Transverse colon (tissue), 4 donors: ENCODE data around the gene CCDC15. TPM values are rescaled to one million over a fixed set of nuclear protein-coding genes. Genes with fewer than 3 reads are reported as not detected.

Experiments
- DNase-seq: peaks from one replicate; pipeline ENCODE4 v3.0.0-alpha.2; 2019
- H3K27ac ChIP-seq, 4 donors: fragments of 200-600 bp; sonication (generic); 2 replicates each; pipeline ENCODE4 v1.5.1; 2016 to 2018; ENCODE audit warnings: inconsistent platforms in 4 of 4
- H3K27me3 ChIP-seq: fragments of 200-600 bp; sonication (generic); 2 replicates; pipeline ENCODE4 v1.5.1; 2017; ENCODE audit warnings: inconsistent platforms
- H3K36me3 ChIP-seq, 4 donors: fragments of 200-600 bp; sonication (generic); 2 replicates each; pipeline ENCODE4 v1.5.1; 2017 to 2019; ENCODE audit warnings: inconsistent platforms in 4 of 4
- H3K4me1 ChIP-seq, 4 donors: fragments of 200-600 bp; sonication (generic); 2 replicates each; pipeline ENCODE4 v1.5.1; 2017 to 2020; ENCODE audit warnings: inconsistent platforms in 4 of 4
- H3K4me3 ChIP-seq, 4 donors: fragments of 200-600 bp; sonication (generic); 1 replicate in 1 of 4; 2 replicates in 3 of 4; pipeline versions ENCODE4 v1.5.1 to v1.6.1; 2017 to 2019; ENCODE audit warnings: inconsistent platforms in 4 of 4
- H3K9me3 ChIP-seq, 2 donors: fragments of 200-600 bp; sonication (generic); 2 replicates each; pipeline ENCODE4 v1.5.1; 2017 to 2019; ENCODE audit warnings: inconsistent platforms in 2 of 2
- CTCF ChIP-seq, 5 experiments: fragments of 200-600 bp in 3 of 5; fragments of 450-650 bp in 2 of 5; sonication (generic) in 3 of 5; IDR thresholded peaks; 1 replicate in 2 of 5; 2 replicates in 3 of 5; pipeline ENCODE4 v1.5.1; 2016 to 2017; ENCODE audit warnings: antibody characterized with exemption in 5 of 5, inconsistent platforms in 3 of 5, mild to moderate bottlenecking in 2 of 5, moderate library complexity in 1 of 5
- EP300 ChIP-seq: sonication (generic); formaldehyde crosslinking; IDR thresholded peaks from one replicate; pipeline ENCODE4 v1.6.1; 2017; ENCODE audit warnings: antibody characterized with exemption, low read depth
- POLR2A ChIP-seq: fragments of 450-650 bp; IDR thresholded peaks from one replicate; pipeline ENCODE4 v1.6.1; 2016; ENCODE audit warnings: antibody characterized with exemption, mild to moderate bottlenecking, moderate library complexity
- POLR2AphosphoS5 ChIP-seq, 3 donors: sonication (generic); formaldehyde crosslinking; IDR thresholded peaks; one replicate each; pipeline ENCODE4 v1.6.1; 2016; ENCODE audit warnings: antibody characterized with exemption in 3 of 3
- WGBS, 2 donors: methylation state at CpG; one replicate each; pipeline ENCODE4 v1.1.5; 2018; ENCODE audit warnings: low coverage in 1 of 2; 5-methylcytosine and 5-hydroxymethylcytosine counted together
- in situ Hi-C, 4 donors: fragments of 200-750 bp; cut with MboI; loops; one replicate each; pipeline versions ENCODE4 v1.15.0 to v1.15.1; 2017; ENCODE audit warnings: low sequenced_read_pairs in 3 of 4, low pct_ligation_motif_present in 1 of 4, low pct_unique_long_range_greater_than_20kb in 1 of 4
- intact Hi-C: fragments of 100-400 bp; cut with DNase I; formaldehyde crosslinking; loops from one replicate; pipeline ENCODE4 v1.15.1; 2023; ENCODE audit warnings: low total_unique reads
- total RNA-seq, 4 donors: library from RNA; depleted of rRNA; stranded (reverse); fragments of >200 nt; gene quantifications; one replicate each; pipeline ENCODE4 v1.1.0, GENCODE V29; 2016

Gene CCDC15
- total RNA-seq, 4 donors from 2014 or later: 0.64 to 0.82 (median 0.75) TPM; not detected in 1

- DNase-seq: no peak
- Histone ChIP-seq H3K9me3 (no peaks in the 10 kb centered on the region), H3K4me3 (no peak within 1 kb of the TSS), H3K27me3 (no peaks in the 10 kb centered on the region), H3K27ac (no peak within 1 kb of the TSS), H3K4me1 (peaks cover 0 to 2% (median 0%) of the 10 kb centered on the region in 4 donors), H3K36me3 (no peaks in the 10 kb centered on the region)
- in situ Hi-C loops: no loop called here
- 81 to 89% methylated on average over 3 of the region's 3 CpGs for WGBS, 2 donors
- intact Hi-C loops: no loop called here
- TF ChIP-seq POLR2A (no peak), EP300 (no peak), POLR2AphosphoS5 (IDR thresholded peaks at IDR 0.05) (no peak)
These were observed 35.1 kb upstream of the CCDC15 start, which contains the start of gene HEPN1 for GRCh38 chr11:124918950-124919349. Gene HEPN1, plus strand, starts transcription at chr11:124919250.

- H3K36me3 ChIP-seq: no peaks in the 10 kb centered on the region
- H3K4me3 ChIP-seq: no peak overlapping the region
- in situ Hi-C loops (no loop called here), intact Hi-C loops (no loop called here)
- TF ChIP-seq POLR2AphosphoS5 (IDR thresholded peaks at IDR 0.05) (no peak), CTCF (IDR thresholded peaks at IDR 0.05) (no peak), EP300 (no peak), POLR2A (no peak)
- DNase-seq: no peak
- no peaks in the 10 kb centered on the region for H3K9me3 ChIP-seq
- H3K27me3 ChIP-seq: no peaks in the 10 kb centered on the region
- H3K27ac ChIP-seq: no peak overlapping the region
- 92% methylated on average over 2 of the region's 2 CpGs; no CpG with 5 or more reads in 1 of the 2 donors for WGBS, 2 donors
- peaks cover 0 to 2% (median 0%) of the 10 kb centered on the region in 4 donors for H3K4me1 ChIP-seq
These were observed 34.1 kb upstream of the CCDC15 start for GRCh38 chr11:124919898-124920297.

- Histone ChIP-seq H3K4me1 (peaks cover 0 to 2% (median 0%) of the 10 kb centered on the region in 4 donors), H3K36me3 (no peaks in the 10 kb centered on the region), H3K4me3 (no peak overlapping the region), H3K27ac (no peak overlapping the region), H3K27me3 (no peaks in the 10 kb centered on the region), H3K9me3 (no peaks in the 10 kb centered on the region)
- WGBS, 2 donors: 97% methylated on average over 3 of the region's 5 CpGs; no CpG with 5 or more reads in 1 of the 2 donors
- TF ChIP-seq EP300 (no peak), POLR2AphosphoS5 (IDR thresholded peaks at IDR 0.05) (no peak), POLR2A (no peak), CTCF (IDR thresholded peaks at IDR 0.05) (no peak)
- intact Hi-C loops: no loop called here
- in situ Hi-C loops: no loop called here
- no peak for DNase-seq
These were observed 33.6 kb upstream of the CCDC15 start for GRCh38 chr11:124920356-124920755.

- in situ Hi-C loops (no loop called here), intact Hi-C loops (no loop called here)
- H3K4me1 ChIP-seq: peaks cover 0 to 2% (median 0%) of the 10 kb centered on the region in 4 donors
- no peaks in the 10 kb centered on the region for H3K9me3 ChIP-seq
- 28% methylated on average over 41 of the region's 82 CpGs; no CpG with 5 or more reads in 1 of the 2 donors for WGBS, 2 donors
- DNase-seq: peak; percentile 44
- peak overlapping the region; percentile 23 to 37 (median 27) for H3K4me3 ChIP-seq
- TF ChIP-seq POLR2A (no peak), EP300 (no peak), CTCF (IDR thresholded peaks at IDR 0.05) (no peak), POLR2AphosphoS5 (IDR thresholded peaks at IDR 0.05) (no peak)
- no peaks in the 10 kb centered on the region for H3K27me3 ChIP-seq
- H3K36me3 ChIP-seq: no peaks in the 10 kb centered on the region
- H3K27ac ChIP-seq: peak overlapping the region in 2 of 4 donors; percentile 14 to 17
These were observed 33.0 kb upstream of the CCDC15 start for GRCh38 chr11:124920870-124921609.
